Keratinocyte (primary cell): ENCODE data around the gene PCYOX1L. TPM values are rescaled to one million over a fixed set of nuclear protein-coding genes. Genes with fewer than 3 reads are reported as not detected.

Source experiments
- DNase-seq: peaks from one replicate; pipeline ENCODE4 v3.0.0-alpha.2; 2011; ENCODE audit warnings: low read depth, missing footprints, low spot score
- FAIRE-seq: peaks from 2 replicates; lab custom pipeline; 2011; peaks lifted over from hg19 to GRCh38; lab: Jason Lieb, UNC
- H2AFZ ChIP-seq: 2 replicates; pipeline ENCODE4 v1.6.0; 2012; ENCODE audit warnings: low read length, control low read depth, inconsistent platforms; ENCODE audit not compliant: control insufficient read depth
- H3K27ac ChIP-seq: 2 replicates; pipeline ENCODE4 v1.5.1; 2011; ENCODE audit warnings: low read length; ENCODE audit not compliant: control insufficient read depth, insufficient read depth
- H3K27me3 ChIP-seq: 3 replicates; pipeline ENCODE4 v1.6.0; 2011; ENCODE audit warnings: low read length; ENCODE audit not compliant: control insufficient read depth, insufficient read depth; ENCODE audit errors: extremely low read depth
- H3K36me3 ChIP-seq, 2 experiments: 2 replicates in 1 of 2; 3 replicates in 1 of 2; pipeline ENCODE4 v1.5.1; 2011; ENCODE audit warnings: low read length in 2 of 2, mild to moderate bottlenecking in 1 of 2; ENCODE audit not compliant: control insufficient read depth in 2 of 2, insufficient read depth in 2 of 2; ENCODE audit errors: extremely low read depth in 1 of 2
- H3K4me1 ChIP-seq: 3 replicates; pipeline ENCODE4 v1.5.1; 2011; ENCODE audit warnings: low read length; ENCODE audit not compliant: control insufficient read depth, insufficient read depth; ENCODE audit errors: extremely low read depth
- H3K4me2 ChIP-seq: 3 replicates; pipeline ENCODE4 v1.6.0; 2011; ENCODE audit warnings: low read depth, low read length; ENCODE audit not compliant: control insufficient read depth, insufficient read depth; ENCODE audit errors: extremely low read depth
- H3K4me3 ChIP-seq, 3 experiments: fragments of 200-600 bp in 1 of 3; sonication (generic) in 1 of 3; 2 replicates in 2 of 3; 3 replicates in 1 of 3; pipeline ENCODE4 v1.5.1; 2011 to 2016; ENCODE audit warnings: low read length in 3 of 3, mild to moderate bottlenecking in 3 of 3, control low read depth in 2 of 3, inconsistent platforms in 1 of 3, low read depth in 1 of 3, mixed read lengths in 1 of 3, mixed run types in 1 of 3, moderate library complexity in 1 of 3; ENCODE audit not compliant: control insufficient read depth in 2 of 3, insufficient read depth in 2 of 3; ENCODE audit errors: extremely low read depth in 1 of 3
- H3K79me2 ChIP-seq: 2 replicates; pipeline ENCODE4 v1.6.0; 2012; ENCODE audit warnings: low read length; ENCODE audit not compliant: control insufficient read depth, insufficient read depth
- H3K9ac ChIP-seq: 3 replicates; pipeline ENCODE4 v1.6.0; 2011; ENCODE audit warnings: low read length; ENCODE audit not compliant: control insufficient read depth, insufficient read depth; ENCODE audit errors: extremely low read depth
- H3K9me1 ChIP-seq: 3 replicates; pipeline ENCODE4 v1.6.0; 2011; ENCODE audit warnings: low read length; ENCODE audit not compliant: control insufficient read depth, insufficient read depth; ENCODE audit errors: extremely low read depth
- H3K9me3 ChIP-seq: 2 replicates; pipeline ENCODE4 v1.5.1; 2012; ENCODE audit warnings: low read depth, low read length; ENCODE audit not compliant: control insufficient read depth
- H4K20me1 ChIP-seq: 3 replicates; pipeline ENCODE4 v1.6.0; 2011; ENCODE audit warnings: low read length; ENCODE audit not compliant: control insufficient read depth, insufficient read depth; ENCODE audit errors: extremely low read depth
- EZH2 ChIP-seq: IDR thresholded peaks from one replicate; pipeline ENCODE4 v1.6.1; 2012; ENCODE audit warnings: inconsistent platforms, mild to moderate bottlenecking, low read length, moderate library complexity
- dilution Hi-C: fragments of 300-500 bp; cut with MboI; formaldehyde crosslinking; loops from one replicate; pipeline ENCODE4 v1.7.0; 2020; ENCODE audit warnings: low sequenced_read_pairs; ENCODE audit not compliant: extremely low pct_ligation_motif_present
- polyA plus RNA-seq, 5 experiments: library from polyadenylated mRNA; depleted of rRNA in 3 of 5; stranded (reverse) in 3 of 5; stranded (forward) in 1 of 5; unstranded in 1 of 5; fragments of >200 nt; gene quantifications; 1 replicate in 1 of 5; 2 replicates in 3 of 5; 3 replicates in 1 of 5; pipeline versions ENCODE4 v1.2.1 to v1.2.3, GENCODE V29; 2011 to 2012; ENCODE audit warnings: missing spikeins in 2 of 5, low read depth in 1 of 5, low replicate concordance in 1 of 5
- TF ChIP-seq, protein P1 (sequence below), 3 experiments: IDR thresholded peaks in 1 of 3; conservative IDR thresholded peaks in 1 of 3; optimal IDR thresholded peaks in 1 of 3; 2 replicates in 2 of 3; 3 replicates in 1 of 3; pipeline versions ENCODE3 to v1.5.1; 2011; ENCODE audit warnings: low read length in 3 of 3, mild to moderate bottlenecking in 3 of 3, moderate library complexity in 2 of 3, control low read depth in 1 of 3, inconsistent platforms in 1 of 3; ENCODE audit not compliant: insufficient read depth in 2 of 3; ENCODE audit errors: extremely low read depth in 1 of 3

The PCYOX1L gene
- polyA plus RNA-seq, 1 donor (not counting 4 experiments of a cell fraction or from before 2014, with no cell fraction given), result 9.5 TPM

GRCh38 chr5:149319174-149319573, 38.7 kb upstream of the PCYOX1L start:
- Histone ChIP-seq H3K4me1 (peaks cover 13% of the 10 kb centered on the region), H3K9ac (no peak overlapping the region), H3K36me3 (peaks cover 1 to 4% of the 10 kb centered on the region in 2 experiments), H3K27ac (no peak overlapping the region), H2AFZ (no peak overlapping the region), H3K9me3 (no peaks in the 10 kb centered on the region), H4K20me1 (no peaks in the 10 kb centered on the region), H3K4me2 (no peak overlapping the region), H3K4me3 (no peak overlapping the region), H3K9me1 (no peaks in the 10 kb centered on the region), H3K27me3 (no peaks in the 10 kb centered on the region), H3K79me2 (no peaks in the 10 kb centered on the region)
- dilution Hi-C loops, result no loop called here
- no peak for TF ChIP-seq EZH2
- TF ChIP-seq, protein P1, sequence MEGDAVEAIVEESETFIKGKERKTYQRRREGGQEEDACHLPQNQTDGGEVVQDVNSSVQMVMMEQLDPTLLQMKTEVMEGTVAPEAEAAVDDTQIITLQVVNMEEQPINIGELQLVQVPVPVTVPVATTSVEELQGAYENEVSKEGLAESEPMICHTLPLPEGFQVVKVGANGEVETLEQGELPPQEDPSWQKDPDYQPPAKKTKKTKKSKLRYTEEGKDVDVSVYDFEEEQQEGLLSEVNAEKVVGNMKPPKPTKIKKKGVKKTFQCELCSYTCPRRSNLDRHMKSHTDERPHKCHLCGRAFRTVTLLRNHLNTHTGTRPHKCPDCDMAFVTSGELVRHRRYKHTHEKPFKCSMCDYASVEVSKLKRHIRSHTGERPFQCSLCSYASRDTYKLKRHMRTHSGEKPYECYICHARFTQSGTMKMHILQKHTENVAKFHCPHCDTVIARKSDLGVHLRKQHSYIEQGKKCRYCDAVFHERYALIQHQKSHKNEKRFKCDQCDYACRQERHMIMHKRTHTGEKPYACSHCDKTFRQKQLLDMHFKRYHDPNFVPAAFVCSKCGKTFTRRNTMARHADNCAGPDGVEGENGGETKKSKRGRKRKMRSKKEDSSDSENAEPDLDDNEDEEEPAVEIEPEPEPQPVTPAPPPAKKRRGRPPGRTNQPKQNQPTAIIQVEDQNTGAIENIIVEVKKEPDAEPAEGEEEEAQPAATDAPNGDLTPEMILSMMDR (optimal IDR thresholded peaks at IDR 0.05 in 1 of 3, IDR thresholded peaks at IDR 0.05 in 1 of 3, conservative IDR thresholded peaks at IDR 0.05 in 1 of 3; ENCODE audit: extremely low read depth in 1 of 3, insufficient read depth in 2 of 3, low read length in 3 of 3), result no peak
- FAIRE-seq (no peak), DNase-seq (no peak)

DNA sequence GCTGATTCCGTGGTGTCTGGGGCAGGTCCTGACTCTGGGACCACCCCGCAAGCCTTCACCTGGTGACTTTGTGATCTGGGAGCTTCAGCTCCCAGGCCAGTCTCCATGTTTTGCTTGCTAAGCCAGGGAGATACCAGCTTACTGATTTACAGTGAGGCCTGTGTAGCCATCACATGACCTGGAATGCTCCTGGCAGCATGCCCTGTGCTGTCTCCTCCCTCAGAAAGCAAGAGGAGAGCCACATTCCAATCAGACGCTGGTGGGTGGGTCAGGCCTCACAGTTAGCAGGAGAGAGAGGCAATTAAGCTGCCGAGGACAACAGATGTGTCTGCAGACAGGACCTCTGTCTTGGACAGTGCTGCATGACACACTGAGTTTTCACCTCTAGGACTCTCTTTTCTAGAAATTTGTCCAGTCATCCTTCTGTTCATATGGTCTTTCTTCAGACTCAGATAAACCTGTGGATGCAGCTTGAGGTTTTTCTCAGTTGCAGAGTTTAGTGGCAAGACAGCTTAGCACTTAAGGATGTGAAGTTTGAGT, 37.0 kb upstream of the PCYOX1L start:
- H3K36me3 ChIP-seq, result peaks cover 1 to 4% of the 10 kb centered on the region in 2 experiments
- FAIRE-seq (peak; percentile 94), DNase-seq (peak; percentile 64)
- no peaks in the 10 kb centered on the region for H3K27me3 ChIP-seq
- H3K4me1 ChIP-seq, result peaks cover 30% of the 10 kb centered on the region
- H3K9me1 ChIP-seq, result peaks cover 2% of the 10 kb centered on the region
- peak overlapping the region; percentile 44 for H3K4me2 ChIP-seq
- dilution Hi-C loops, result no loop called here
- H3K79me2 ChIP-seq, result no peaks in the 10 kb centered on the region
- no peak overlapping the region for H3K4me3 ChIP-seq
- peak overlapping the region; percentile 93 for H2AFZ ChIP-seq
- H3K27ac ChIP-seq, result peak overlapping the region; percentile 78
- TF ChIP-seq, protein P1 (optimal IDR thresholded peaks at IDR 0.05 in 1 of 3, IDR thresholded peaks at IDR 0.05 in 1 of 3, conservative IDR thresholded peaks at IDR 0.05 in 1 of 3; ENCODE audit: extremely low read depth in 1 of 3, insufficient read depth in 2 of 3, low read length in 3 of 3), result no peak
- H3K9me3 ChIP-seq, result no peaks in the 10 kb centered on the region
- H4K20me1 ChIP-seq, result no peaks in the 10 kb centered on the region
- H3K9ac ChIP-seq, result peak overlapping the region; percentile 65
